ENCODE results near the gene AP1G2. TPM values are rescaled to one million over a fixed set of nuclear protein-coding genes. Genes with fewer than 3 reads are reported as not detected.

The AP1G2 gene
- total RNA-seq (2021) (26.0 and 40.1 TPM in 2 replicates), Bru-seq, nascent RNA (percentile 42 among the genes with signal in this experiment), BruChase-seq, experiment 1, labeled RNA remaining after a 2-hour chase (percentile 49 among the genes with signal in this experiment), BruChase-seq, experiment 2, labeled RNA remaining after a 6-hour chase (percentile 50 among the genes with signal in this experiment)
- long read RNA-seq, partial matches to known transcripts = 4 of 23 reads
- long read RNA-seq, other reads (novel, unspliced or antisense) = 18 of 23 reads

GRCh38 chr14:23567186-23568020 lies at the start of gene AP1G2:
AP1G2 (minus strand) TSS chr14:23567791; CDS start chr14:23567314, 477 bp downstream.
- peaks cover 14% of the 10 kb centered on the region for H3K4me1 ChIP-seq (ENCODE audit: insufficient read depth, low read length, poor library complexity, severe bottlenecking)

GRCh38 chr14:23615856-23616255 lies 48.3 kb upstream of the AP1G2 start:
- CTCF ChIA-PET = no interaction called here
- no peak for TF ChIP-seq CTCF (conservative IDR thresholded peaks at IDR 0.05; ENCODE audit: low read depth, low read length)
- TF ChIP-seq EZH2 (IDR thresholded peaks at IDR 0.05; ENCODE audit: borderline replicate concordance, low read depth, low read length, poor library complexity, severe bottlenecking) = no peak
- no peaks in the 10 kb centered on the region for H3K4me1 ChIP-seq (ENCODE audit: insufficient read depth, low read length, poor library complexity, severe bottlenecking)
- no peaks in the 10 kb centered on the region for H3K36me3 ChIP-seq (ENCODE audit: insufficient read depth, low read length, poor library complexity, severe bottlenecking)
- BruUV-seq (replicated peaks) = no TSS peak
- DNase-seq (ENCODE audit: low spot score) = no peak
- peaks cover 55% of the 10 kb centered on the region for H3K27me3 ChIP-seq (replicated peaks; ENCODE audit: insufficient read depth, low read depth, low read length, poor library complexity)
- H3K9me3 ChIP-seq (ENCODE audit: low read depth, low read length, poor library complexity, severe bottlenecking) = no peaks in the 10 kb centered on the region
- no peak overlapping the region for H3K4me3 ChIP-seq (ENCODE audit: low read depth, low read length, poor library complexity, severe bottlenecking)
- H3K27ac ChIP-seq (ENCODE audit: low read depth, low read length, poor library complexity, severe bottlenecking) = no peak overlapping the region
- POLR2A ChIA-PET (ENCODE audit: low non-redundant PET) = no interaction called here
- intact Hi-C loops (cut with micrococcal nuclease; ENCODE audit: unreplicated experiment) = no loop called here

More at GRCh38 chr14:23567186-23568020, at the start of gene AP1G2:
- BruUV-seq (replicated peaks) = no TSS peak
- peak; percentile 57 for DNase-seq (ENCODE audit: low spot score)
- ChIA-PET CTCF (interaction anchor here (0.6 kb wide), 1 partner anchor 343 kb away, joined by 3 read pairs; no protein-coding TSS in a partner anchor), POLR2A (ENCODE audit: low non-redundant PET) (no interaction called here)
- peak within 1 kb of the TSS; percentile 59 for H3K4me3 ChIP-seq (ENCODE audit: low read depth, low read length, poor library complexity, severe bottlenecking)
- no peaks in the 10 kb centered on the region for H3K36me3 ChIP-seq (ENCODE audit: insufficient read depth, low read length, poor library complexity, severe bottlenecking)
- intact Hi-C loops (cut with micrococcal nuclease; ENCODE audit: unreplicated experiment) = no loop called here
- peak within 1 kb of the TSS; percentile 60 for H3K27ac ChIP-seq (ENCODE audit: low read depth, low read length, poor library complexity, severe bottlenecking)
- H3K9me3 ChIP-seq (ENCODE audit: low read depth, low read length, poor library complexity, severe bottlenecking) = no peaks in the 10 kb centered on the region
- TF ChIP-seq CTCF (conservative IDR thresholded peaks at IDR 0.05; ENCODE audit: low read depth, low read length) (no peak), EZH2 (IDR thresholded peaks at IDR 0.05; ENCODE audit: borderline replicate concordance, low read depth, low read length, poor library complexity, severe bottlenecking) (no peak)
- no peaks in the 10 kb centered on the region for H3K27me3 ChIP-seq (replicated peaks; ENCODE audit: insufficient read depth, low read depth, low read length, poor library complexity)

- POLR2A ChIA-PET (ENCODE audit: low non-redundant PET) = no interaction called here
- Histone ChIP-seq H3K4me3 (ENCODE audit: low read depth, low read length, poor library complexity, severe bottlenecking) (no peak overlapping the region), H3K27ac (ENCODE audit: low read depth, low read length, poor library complexity, severe bottlenecking) (no peak overlapping the region), H3K4me1 (ENCODE audit: insufficient read depth, low read length, poor library complexity, severe bottlenecking) (no peaks in the 10 kb centered on the region), H3K27me3 (replicated peaks; ENCODE audit: insufficient read depth, low read depth, low read length, poor library complexity) (peaks cover 49% of the 10 kb centered on the region), H3K9me3 (ENCODE audit: low read depth, low read length, poor library complexity, severe bottlenecking) (no peaks in the 10 kb centered on the region), H3K36me3 (ENCODE audit: insufficient read depth, low read length, poor library complexity, severe bottlenecking) (no peaks in the 10 kb centered on the region)
- BruUV-seq (replicated peaks) = no TSS peak
- CTCF ChIA-PET = no interaction called here
- DNase-seq (ENCODE audit: low spot score) = no peak
- intact Hi-C loops (cut with micrococcal nuclease; ENCODE audit: unreplicated experiment) = no loop called here
- TF ChIP-seq EZH2 (IDR thresholded peaks at IDR 0.05; ENCODE audit: borderline replicate concordance, low read depth, low read length, poor library complexity, severe bottlenecking) = no peak
- TF ChIP-seq CTCF (conservative IDR thresholded peaks at IDR 0.05; ENCODE audit: low read depth, low read length) = no peak
Measured at GRCh38 chr14:23614395-23614828, 46.8 kb upstream of the AP1G2 start.

Data from A673 (cell line).